IPS-18c (cell line): ENCODE measurements around the gene TSEN2.
"Not testable (repeated sequence)": the region's sequence is repeated elsewhere in the genome, so short reads cannot be mapped to it uniquely, and the experiment has no call there.

Experiments used
- H3K4me3 ChIP-seq: 2 replicates; pipeline ENCODE4 v1.7.0; 2013; ENCODE audit warnings: low read depth, mild to moderate bottlenecking, low read length, moderate library complexity; ENCODE audit not compliant: insufficient read depth
- H3K9me3 ChIP-seq: one replicate; pipeline ENCODE4 v1.6.1; 2013; ENCODE audit warnings: mild to moderate bottlenecking, low read length, moderate library complexity; ENCODE audit not compliant: control insufficient read depth, insufficient read depth

Gene TSEN2

DNA sequence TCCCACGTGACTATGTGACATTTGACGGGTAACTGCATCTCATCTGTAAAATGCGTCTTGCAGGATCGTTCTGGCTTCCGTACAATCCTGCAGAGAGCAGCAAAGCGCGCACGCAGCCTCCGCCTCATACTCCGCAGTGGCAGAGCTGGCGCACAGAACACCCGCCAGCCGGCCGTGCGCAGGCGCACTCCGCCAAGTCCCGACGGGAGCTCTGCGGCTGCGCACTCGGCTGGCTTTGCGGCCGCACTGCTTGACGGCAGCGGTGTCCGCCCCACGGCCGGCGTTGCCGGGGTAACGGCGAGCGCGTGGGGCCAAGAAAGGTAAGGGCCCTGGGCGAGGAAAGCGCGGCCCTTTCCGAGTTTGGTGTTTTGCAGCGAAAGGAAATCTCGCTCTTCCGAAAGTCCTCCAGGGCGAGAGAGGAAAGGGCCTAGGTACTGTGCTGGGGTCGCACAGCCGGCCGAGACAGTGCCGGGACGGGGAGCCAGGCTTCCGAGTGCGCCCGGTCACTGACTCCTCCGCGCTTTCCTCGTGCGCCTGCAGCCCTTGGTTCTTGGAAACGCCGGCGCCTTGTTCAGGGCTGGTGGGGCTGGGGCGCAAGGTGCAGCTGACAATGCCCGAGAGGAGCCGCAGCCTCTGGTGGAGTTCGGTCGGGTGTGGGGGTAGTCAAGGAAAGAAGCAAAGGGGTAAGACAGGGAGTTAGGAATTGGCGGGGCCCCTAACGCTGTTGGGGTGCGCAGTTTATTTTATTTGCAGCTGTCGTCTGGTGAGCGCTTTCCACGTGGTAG, at the start of gene TSEN2:
Gene TSEN2 (plus strand): TSS at position 283 of the 785 bp plus-strand sequence. CDS start 5,321 bp downstream, outside the sequence.
- H3K4me3 ChIP-seq: peak within 1 kb of the TSS; percentile 96
- no peaks in the 10 kb centered on the region for H3K9me3 ChIP-seq

DNA sequence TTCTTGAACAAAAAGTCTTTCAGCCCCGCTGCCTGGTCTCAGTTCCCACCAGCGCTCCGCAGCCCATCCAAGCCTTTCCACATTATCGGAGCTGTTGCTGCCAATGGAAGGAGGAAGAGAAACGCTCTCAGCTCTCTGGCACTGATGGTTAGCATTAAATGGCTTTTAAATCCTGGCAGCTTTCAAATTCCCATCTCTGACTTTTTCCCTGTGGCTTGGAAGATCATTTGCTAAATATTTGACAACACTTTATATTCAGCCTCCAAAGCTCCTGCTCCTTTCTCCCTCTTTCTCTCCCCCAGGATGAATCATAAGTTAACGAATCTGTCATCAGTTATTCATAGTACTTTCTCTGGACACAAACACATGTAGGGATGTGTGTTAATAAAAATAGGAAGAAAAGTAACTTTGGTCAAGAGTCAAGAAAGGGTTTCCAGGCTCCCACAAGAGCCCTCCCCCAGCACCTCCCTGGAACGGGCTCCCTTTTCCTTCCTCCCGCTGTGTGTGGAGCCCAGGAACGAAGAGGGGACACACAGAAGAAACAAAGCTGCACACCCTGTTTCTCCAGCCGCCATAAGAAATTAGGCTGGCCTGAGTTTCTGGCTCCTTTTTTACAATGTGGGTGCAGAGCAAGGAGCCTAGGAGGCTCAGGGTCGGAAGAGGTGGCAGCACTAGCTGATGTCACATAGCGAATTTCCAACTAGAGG, 47.6 kb upstream of the TSEN2 start:
- no peaks in the 10 kb centered on the region for H3K9me3 ChIP-seq
- H3K4me3 ChIP-seq: no peak overlapping the region

DNA sequence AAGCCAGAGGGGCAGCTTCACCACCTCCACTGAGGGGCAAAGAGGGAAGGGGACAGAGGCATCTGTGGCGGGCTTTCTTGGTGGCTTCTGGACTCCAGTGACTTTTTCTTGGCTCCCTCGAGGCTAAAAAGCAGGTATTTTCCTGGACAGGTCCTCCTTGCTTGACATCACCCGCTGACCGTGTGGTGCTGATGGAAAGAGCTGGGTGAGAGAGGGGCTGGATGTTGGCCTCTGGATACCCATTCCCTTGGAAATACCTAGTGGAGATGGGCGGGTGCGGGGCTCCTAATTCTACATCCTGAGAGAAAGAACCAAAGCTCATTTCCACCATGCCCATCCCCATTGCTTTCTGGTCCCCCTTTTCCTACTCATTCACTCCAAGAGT, 47.1 kb upstream of the TSEN2 start:
- no peaks in the 10 kb centered on the region for H3K9me3 ChIP-seq
- no peak overlapping the region for H3K4me3 ChIP-seq

DNA sequence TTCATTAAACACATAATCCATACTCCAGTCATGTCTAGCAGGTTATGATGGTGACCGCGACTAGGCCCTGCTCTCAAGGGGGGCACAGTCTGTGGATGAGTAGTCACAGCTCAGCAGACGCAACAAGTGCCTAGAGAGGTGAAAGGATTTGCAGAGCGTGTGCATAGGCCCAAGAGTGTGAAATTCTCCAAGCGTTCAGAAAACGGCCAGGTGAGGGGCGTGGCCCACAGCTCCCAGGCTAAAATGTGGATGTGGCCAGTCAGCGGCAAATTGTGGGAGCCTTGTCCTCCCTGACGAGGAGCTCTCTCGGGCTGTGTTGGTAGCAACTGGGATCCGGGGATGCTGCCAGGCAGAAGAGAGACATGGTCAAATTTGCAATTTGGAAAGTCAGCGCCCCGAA, 46.4 kb upstream of the TSEN2 start:
- no peak overlapping the region for H3K4me3 ChIP-seq
- H3K9me3 ChIP-seq: no peaks in the 10 kb centered on the region

DNA sequence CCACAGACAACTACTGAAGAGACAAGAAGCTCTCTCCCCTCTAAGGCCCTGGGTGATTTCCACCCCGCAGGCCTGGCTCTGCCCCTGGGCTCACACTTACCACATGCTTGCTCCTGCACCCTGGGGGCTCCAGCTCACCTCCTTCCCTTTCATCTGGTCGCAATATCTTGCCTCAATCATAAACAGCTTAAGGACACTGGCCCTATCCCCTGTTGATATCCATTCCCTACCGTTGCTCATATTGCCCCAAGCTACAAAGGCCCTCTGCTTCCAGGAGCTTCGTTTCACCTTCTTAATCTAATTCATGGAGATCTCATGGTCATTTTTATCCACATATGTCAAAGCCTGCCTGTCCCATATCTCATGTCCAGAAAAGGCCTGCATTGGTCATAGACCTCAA, 46.0 kb upstream of the TSEN2 start:
- Histone ChIP-seq H3K4me3 (no peak overlapping the region), H3K9me3 (no peaks in the 10 kb centered on the region)

DNA sequence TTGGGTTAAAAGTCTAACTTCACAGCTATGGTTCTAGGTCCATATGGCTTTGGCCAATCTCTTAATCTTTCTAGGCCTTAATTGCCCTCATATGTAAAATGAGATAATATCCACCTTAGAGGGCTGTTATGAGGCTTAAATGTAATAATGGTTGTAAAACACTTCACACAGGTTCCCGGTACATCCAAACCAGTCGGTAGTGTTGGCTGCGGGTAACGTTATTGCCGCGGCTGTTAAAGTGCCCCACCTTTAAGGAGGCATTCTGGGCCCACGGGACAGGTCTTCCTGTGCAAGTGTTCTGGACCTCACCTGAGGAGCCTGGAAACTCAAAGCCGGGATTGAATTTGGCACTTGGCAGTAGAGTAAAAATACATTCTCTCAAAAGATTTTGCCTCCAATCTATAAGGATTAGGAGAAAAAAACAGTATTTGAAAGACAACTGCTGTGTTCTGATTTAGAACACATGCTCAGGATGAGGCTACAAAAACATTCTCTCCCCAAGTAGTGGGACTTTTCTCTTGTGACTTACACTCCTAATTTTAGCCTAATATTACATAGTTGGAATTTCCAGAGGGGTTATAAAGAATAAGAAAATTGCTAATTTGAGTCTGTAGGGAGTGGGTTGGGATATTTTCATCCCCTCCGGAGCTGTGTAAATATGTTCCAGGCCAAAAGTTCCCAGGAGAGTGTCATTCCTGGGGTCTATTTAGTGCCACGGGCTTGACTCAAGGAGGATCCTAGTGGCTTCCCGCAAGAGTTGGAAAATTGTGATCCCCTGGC, 44.9 kb upstream of the TSEN2 start:
- H3K4me3 ChIP-seq: no peak overlapping the region

DNA sequence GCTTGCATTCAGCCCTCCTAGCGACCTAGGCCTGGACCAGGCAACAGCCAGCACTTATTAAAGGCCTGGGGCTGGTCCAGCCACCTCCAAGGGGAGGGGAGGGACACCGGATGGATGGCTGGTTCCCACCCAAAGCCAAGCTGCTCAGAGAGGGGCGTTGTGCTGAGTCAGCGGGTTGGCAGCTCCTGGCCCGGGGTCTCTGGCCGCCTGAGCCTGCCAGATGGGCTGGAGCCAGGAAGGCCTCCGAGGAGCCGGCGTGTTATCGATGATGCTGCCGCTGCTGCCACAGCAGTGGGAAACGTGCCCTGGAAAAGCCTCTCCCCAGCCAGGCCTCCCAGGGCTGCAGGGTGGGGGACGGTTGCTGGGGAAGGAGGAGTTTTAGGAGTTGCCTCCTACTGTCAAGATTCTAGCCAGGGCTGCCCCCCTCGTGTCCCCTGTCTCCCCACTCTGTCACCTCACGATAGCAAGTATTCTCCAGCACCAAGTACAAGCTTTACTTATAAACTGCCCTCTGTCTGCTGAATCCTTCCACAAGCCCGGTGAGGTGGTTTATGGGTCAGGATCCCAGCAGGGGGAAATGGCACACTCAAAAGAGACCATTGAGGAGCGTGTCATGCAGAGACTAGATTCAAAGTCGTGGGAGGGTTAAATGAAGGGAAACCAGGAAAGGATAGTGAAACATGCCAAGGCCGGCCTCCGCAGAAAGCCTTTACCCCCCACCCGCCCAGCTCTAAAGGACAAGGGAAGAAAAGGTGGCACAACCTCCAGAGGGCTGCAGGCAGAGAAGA, 43.2 kb upstream of the TSEN2 start:
- no peaks in the 10 kb centered on the region for H3K9me3 ChIP-seq
- H3K4me3 ChIP-seq: no peak overlapping the region

More for the DNA sequence above, 44.9 kb upstream of the TSEN2 start:
- no peaks in the 10 kb centered on the region for H3K9me3 ChIP-seq

DNA sequence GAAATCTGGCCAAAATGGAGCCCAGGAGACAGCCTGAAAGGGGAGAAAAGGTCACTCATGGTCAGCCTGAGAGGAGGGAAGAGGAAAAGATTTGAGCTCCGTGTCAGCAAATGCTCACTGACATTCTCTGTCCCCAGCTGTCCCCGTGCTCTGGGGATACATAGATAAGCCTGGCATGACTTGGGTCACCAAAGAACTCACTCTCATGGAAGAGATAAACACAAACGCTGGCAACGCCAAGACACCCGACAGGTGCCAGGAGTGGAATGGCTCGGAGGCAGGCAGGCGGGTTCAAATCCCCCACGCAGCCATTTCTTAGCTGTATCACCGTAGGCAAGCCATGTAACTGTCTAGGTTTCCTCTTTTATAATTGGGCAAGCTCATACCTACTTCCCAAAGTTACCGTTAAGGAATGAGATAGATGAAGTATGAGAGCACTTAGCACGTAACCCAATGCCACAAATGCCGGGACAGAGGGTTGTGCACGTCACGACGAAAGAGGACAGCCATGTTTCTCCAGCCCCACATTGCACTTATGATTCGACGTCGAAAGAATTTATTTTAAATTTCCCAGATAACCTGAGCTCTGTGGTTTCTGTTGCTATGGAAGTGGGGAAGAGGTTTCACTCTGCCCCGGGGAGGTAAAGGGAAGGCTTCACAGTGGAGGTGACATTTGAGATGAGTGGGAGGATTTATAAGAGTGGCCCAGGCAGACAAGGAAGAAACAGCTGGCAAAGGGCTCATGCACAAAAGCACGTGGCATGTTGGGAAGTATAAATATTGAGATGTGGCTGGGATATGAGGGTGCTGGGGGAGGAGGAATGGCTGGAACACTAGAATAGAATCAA, 41.4 kb upstream of the TSEN2 start:
- no peak overlapping the region for H3K4me3 ChIP-seq
- no peaks in the 10 kb centered on the region for H3K9me3 ChIP-seq

DNA sequence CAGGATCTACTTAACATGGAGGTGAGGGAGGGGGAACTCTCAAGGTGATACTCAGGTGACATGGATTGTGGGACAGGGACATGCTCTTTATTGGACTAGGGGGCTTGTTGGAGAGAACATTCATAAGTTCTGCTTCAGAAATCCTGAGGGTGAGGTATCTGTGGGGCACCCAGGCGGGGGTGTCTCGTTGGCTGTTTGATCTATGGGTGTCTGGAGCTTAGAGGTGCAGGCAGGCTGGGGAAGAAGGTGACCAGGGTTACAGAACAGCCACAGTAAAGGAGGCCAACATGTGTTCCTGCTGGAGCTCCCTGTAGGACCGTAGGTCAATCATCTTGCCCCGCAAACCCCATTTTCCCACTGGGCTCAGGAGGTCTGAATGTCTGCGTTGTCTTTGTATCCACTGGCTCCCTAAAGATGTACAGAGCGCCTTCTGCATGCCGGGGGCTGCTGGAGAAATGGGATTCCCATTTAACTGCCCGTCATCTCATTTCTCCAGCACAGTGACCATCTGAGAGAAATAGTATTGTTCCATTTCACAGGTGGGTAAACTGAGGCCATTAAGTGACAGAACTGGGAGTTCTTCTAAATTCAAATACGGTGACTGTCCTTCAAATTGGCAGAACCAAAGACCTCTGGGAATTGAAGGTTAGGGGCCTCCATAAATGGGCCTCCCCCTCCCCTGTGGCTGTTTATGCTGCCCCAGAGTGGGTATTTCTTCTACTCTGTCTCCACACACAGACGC, 40.3 kb upstream of the TSEN2 start:
- no peak overlapping the region for H3K4me3 ChIP-seq

DNA sequence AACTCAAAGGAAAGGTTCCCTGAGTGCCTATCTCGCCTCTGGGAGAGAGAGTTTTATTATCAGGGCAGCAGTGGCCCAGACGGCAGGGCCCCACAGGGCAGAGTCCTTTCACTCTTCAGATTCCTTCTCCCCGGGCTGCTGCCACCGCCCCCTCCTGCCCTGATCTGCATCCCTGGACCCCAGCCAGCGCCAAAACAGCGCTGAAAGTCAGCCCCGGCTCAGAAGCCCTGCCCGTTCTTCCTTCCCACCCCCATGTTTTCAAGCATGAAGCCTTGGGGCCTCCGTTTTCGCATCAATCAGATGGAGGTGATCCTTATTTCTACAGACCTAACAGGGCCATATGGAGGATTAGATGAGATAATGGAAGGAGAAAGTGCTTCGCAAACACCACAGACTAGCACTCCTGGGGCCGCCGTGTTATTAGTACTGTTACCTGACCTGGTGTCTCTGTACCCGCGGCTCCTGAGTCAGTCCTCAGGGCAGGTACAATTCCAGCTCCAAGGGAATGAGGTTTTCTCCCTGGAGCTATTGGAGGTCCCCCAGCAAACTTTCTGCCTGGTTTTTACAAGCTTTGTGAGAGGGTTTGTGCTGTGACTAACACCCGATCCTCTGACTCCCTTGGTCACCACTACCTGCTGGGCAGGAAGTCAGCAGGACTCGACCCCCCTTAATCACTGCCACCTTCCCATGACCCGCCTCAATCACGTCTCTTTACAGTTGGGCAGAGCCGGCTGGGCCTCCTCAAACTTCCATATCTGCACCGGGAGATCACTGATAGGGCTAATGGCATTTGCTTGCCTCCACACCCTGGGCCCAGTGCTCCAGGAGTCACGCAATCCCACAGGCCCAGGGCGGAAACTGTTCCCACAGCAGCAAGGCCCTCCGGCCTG, 39.5 kb upstream of the TSEN2 start:
- no peak overlapping the region for H3K4me3 ChIP-seq

More for the DNA sequence above, 40.3 kb upstream of the TSEN2 start:
- no peaks in the 10 kb centered on the region for H3K9me3 ChIP-seq

DNA sequence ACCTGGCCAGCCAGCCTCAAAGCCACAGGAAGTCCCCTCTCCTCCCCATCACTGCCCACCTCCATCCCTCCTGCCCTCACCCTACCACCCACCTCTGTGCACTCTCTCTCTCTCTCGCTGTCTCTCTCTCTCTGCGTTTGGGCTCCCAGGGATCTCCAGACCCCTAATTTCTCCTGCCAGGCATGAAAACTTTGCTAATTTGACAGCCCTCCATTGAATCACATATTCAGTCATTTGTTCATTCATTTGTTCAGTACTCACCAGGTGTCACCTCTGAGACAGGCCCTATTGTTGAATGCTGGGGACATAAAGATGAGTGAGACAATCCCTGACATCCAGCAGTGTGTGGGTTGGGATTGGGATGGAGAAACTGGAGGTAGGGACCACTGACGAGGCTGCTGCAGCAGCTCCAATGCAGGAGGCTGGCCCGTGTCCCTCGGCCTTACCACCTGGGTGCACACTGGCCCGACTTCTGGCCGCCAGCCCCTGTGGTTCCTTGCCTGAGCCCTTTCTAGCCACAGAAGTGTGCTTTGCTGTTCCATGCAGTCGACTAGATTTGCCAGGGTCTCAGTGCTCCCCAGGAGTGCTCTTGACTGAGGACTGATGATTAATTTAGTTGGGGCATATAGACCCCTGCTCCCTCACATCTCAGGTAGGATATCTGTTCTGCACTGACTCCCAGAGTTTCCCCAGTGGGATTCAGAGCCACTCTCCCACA, 38.6 kb upstream of the TSEN2 start:
- Histone ChIP-seq H3K4me3 (no peak overlapping the region), H3K9me3 (no peaks in the 10 kb centered on the region)

More for the DNA sequence above, 39.5 kb upstream of the TSEN2 start:
- no peaks in the 10 kb centered on the region for H3K9me3 ChIP-seq

DNA sequence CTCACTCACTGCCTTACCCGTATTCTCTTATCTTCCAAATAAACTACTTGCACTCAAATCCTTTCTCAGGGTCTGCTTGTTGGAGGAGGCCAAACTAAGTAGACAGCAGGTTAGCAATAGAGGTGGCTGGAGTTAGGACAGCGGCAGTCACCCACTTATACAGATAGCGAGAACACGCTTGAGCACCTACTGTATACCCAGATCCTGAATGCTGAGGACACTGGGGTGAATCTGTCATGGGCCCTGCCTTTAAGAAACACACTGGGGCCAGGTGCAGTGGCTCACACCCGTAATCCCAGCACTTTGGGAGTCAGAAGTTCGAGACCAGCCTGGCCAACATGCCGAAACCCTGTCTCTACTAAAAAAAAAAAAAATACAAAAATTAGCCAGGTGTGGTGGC, 38.0 kb upstream of the TSEN2 start:
- Histone ChIP-seq H3K4me3 (no peak overlapping the region), H3K9me3 (no peaks in the 10 kb centered on the region)

DNA sequence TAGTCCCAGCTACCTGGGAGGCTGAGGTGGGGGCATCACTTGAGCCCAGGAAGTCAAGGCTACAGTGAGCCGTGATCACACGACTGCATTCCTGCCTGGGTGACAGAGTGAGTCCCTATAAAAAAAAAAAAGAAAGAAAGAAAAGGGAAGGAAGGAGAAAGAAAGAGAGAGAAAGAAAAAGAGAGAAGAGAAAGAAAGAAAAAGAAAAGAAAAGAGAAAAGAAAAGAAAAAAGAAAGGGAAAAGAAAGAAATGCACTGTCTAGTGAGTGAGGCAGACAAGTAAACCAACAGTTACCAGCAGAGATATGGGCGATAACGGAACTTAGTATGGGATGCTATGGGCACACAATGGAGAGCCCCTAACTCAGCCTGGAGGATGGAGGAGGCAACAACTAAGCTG, 37.2 kb upstream of the TSEN2 start:
- H3K9me3 ChIP-seq: no peaks in the 10 kb centered on the region
- H3K4me3 ChIP-seq: no peak overlapping the region

DNA sequence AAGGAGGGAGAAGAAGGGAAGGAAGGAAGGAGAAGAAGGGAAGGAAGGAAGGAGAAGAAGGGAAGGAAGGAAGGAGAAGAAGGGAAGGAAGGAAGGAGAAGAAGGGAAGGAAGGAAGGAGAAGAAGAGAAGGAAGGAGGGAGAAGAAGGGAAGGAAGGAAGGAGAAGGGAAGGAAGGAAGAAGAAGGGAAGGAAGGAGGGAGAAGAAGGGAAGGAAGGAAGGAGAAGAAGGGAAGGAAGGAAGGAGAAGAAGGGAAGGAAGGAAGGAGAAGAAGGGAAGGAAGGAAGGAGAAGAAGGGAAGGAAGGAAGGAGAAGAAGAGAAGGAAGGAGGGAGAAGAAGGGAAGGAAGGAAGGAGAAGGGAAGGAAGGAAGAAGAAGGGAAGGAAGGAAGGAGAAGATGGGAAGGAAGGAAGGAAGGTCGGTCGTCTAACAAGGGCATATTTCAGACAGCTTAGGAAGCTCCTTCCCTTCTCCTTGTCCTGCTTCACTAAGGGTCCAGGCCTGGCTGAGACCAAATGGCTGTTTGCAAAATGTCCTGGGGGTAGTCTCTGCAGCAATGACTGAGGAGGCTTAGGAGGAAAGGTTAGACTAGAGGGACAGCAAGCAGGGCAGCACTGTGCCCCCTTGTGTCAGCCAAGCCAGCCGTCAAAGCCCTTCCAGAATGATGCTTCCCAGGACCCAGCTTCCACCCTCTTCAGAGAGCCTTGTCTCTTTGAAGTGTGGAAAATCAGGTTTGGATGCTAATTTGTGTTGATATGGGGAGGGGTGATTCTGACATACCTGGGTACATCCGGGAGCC, 35.7 kb upstream of the TSEN2 start:
- not testable (repeated sequence) for H3K9me3 ChIP-seq, H3K4me3 ChIP-seq
